ENCODE measurements around the gene NCOA7. TPM values are rescaled to one million over a fixed set of nuclear protein-coding genes. Genes with fewer than 3 reads are reported as not detected.

Gene NCOA7
- total and polyA plus RNA-seq, 3 donors from 2014 or later, result 7.5 to 26.7 (median 18.9) TPM

- DNase-seq, result no peak
- H3K4me1 ChIP-seq, result no peaks in the 10 kb centered on the region
- no peaks in the 10 kb centered on the region for H3K9me3 ChIP-seq
- no peak overlapping the region for H3K4me3 ChIP-seq
- H3K27me3 ChIP-seq, result no peaks in the 10 kb centered on the region
- 47 to 53% methylated on average over 5 of the region's 5 CpGs for WGBS, 2 donors
- no peaks in the 10 kb centered on the region for H3K36me3 ChIP-seq (ENCODE audit: low read depth, missing control alignments)
- intact Hi-C loops (cut with DNase I; ENCODE audit: low total_unique reads), result no loop called here
- no peak overlapping the region for H3K27ac ChIP-seq
- TF ChIP-seq CTCF (IDR thresholded peaks at IDR 0.05) (peak in 2 of 3 experiments; percentile 34 to 49), POLR2A (IDR thresholded peaks at IDR 0.05) (no peak)
These were observed 183.6 kb downstream of the NCOA7 start for GRCh38 chr6:125974214-125974866.

- no peaks in the 10 kb centered on the region for H3K4me1 ChIP-seq
- no peaks in the 10 kb centered on the region for H3K36me3 ChIP-seq (ENCODE audit: low read depth, missing control alignments)
- TF ChIP-seq CTCF (IDR thresholded peaks at IDR 0.05) (no peak), POLR2A (IDR thresholded peaks at IDR 0.05) (no peak)
- no peaks in the 10 kb centered on the region for H3K27me3 ChIP-seq
- no peak overlapping the region for H3K27ac ChIP-seq
- no peaks in the 10 kb centered on the region for H3K9me3 ChIP-seq
- 93 to 96% methylated on average over 3 of the region's 3 CpGs for WGBS, 2 donors
- DNase-seq, result no peak
- H3K4me3 ChIP-seq, result no peak overlapping the region
- intact Hi-C loops (cut with DNase I; ENCODE audit: low total_unique reads), result no loop called here
These were observed 188.3 kb downstream of the NCOA7 start for GRCh38 chr6:125979101-125979500.

Small RNA genes within 50 kb of the gene (small RNA-seq; reads per million reads assigned to genes)
- 0 reads per million in 2 donors for gene RNA5SP216

Other genes with a start within 250 kb of the NCOA7 start
- 1 to 10 TPM; 7.3 to 8.7 TPM for gene HEY2, start 41.3 kb upstream of the NCOA7 start, total RNA-seq
- gene HEY2, start 41.3 kb upstream of the NCOA7 start, polyA plus RNA-seq (ENCODE audit: insufficient read depth, low read depth, low replicate concordance), result 12.3 TPM
- 10 to 100 TPM; 19.0 to 22.5 TPM for gene HINT3, start 165.8 kb downstream of the NCOA7 start, total RNA-seq
- gene HINT3, start 165.8 kb downstream of the NCOA7 start, polyA plus RNA-seq (ENCODE audit: insufficient read depth, low read depth, low replicate concordance), result 24.8 TPM
- 10 to 100 TPM; 32.2 to 51.2 TPM for gene TRMT11, start 195.6 kb downstream of the NCOA7 start, total RNA-seq
- gene TRMT11, start 195.6 kb downstream of the NCOA7 start, polyA plus RNA-seq (ENCODE audit: insufficient read depth, low read depth, low replicate concordance), result 16.1 TPM

Data from testis (tissue), 3 donors.